GM10266 (cell line): ENCODE measurements around the gene PARVB.

Experiments
- DNase-seq: peaks from one replicate; pipeline ENCODE4 v3.0.0; 2012; ENCODE audit errors: extremely low spot score
- TF ChIP-seq, protein P1 (sequence below): IDR thresholded peaks from 2 replicates; pipeline ENCODE4 v1.5.1; 2012; ENCODE audit warnings: mild to moderate bottlenecking, low read depth; ENCODE audit not compliant: control insufficient read depth, insufficient read depth; ENCODE audit errors: missing control alignments

The PARVB gene

DNA sequence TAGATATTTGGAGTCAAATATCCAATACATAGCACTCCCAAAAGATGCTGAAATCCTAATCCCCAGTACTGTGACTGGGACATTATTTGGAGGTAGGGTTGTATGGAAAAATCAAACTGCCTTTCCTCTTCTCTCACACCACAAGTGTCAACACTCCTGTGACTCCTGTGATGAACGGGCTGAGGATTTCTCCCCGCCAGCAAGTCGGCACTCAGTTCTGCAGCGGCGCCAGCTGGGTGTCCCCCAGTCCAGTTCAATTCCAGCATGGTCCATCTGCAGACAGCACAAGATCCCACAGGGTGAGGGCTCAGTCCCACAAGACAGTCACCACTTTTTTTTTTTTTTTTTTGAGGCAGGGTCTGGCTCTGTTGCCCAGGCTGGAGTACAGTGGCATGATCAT is 4.3 kb upstream of the PARVB start:
- no peak for DNase-seq
- TF ChIP-seq, protein P1, sequence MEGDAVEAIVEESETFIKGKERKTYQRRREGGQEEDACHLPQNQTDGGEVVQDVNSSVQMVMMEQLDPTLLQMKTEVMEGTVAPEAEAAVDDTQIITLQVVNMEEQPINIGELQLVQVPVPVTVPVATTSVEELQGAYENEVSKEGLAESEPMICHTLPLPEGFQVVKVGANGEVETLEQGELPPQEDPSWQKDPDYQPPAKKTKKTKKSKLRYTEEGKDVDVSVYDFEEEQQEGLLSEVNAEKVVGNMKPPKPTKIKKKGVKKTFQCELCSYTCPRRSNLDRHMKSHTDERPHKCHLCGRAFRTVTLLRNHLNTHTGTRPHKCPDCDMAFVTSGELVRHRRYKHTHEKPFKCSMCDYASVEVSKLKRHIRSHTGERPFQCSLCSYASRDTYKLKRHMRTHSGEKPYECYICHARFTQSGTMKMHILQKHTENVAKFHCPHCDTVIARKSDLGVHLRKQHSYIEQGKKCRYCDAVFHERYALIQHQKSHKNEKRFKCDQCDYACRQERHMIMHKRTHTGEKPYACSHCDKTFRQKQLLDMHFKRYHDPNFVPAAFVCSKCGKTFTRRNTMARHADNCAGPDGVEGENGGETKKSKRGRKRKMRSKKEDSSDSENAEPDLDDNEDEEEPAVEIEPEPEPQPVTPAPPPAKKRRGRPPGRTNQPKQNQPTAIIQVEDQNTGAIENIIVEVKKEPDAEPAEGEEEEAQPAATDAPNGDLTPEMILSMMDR, result no peak

DNA sequence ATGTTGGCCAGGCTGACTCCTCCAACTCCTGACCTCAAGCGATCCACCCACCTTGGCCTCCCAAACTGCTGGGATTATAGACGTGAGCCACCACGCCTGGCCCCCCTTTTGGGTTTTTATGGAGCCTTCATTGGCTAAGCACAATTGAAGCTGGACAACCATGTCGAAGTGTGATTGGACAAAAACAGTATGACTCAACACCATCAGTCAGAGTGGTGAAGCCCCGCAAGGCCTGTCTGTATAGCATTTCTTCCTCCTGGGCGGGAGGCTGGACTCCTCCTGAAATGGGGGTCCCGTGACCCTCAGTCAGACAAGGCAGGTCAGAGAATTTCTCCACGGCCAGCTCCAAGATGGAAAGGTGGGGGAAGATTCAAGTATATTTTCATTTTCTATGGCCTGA is 3.1 kb upstream of the PARVB start:
- TF ChIP-seq, protein P1, result no peak
- no peak for DNase-seq

DNA sequence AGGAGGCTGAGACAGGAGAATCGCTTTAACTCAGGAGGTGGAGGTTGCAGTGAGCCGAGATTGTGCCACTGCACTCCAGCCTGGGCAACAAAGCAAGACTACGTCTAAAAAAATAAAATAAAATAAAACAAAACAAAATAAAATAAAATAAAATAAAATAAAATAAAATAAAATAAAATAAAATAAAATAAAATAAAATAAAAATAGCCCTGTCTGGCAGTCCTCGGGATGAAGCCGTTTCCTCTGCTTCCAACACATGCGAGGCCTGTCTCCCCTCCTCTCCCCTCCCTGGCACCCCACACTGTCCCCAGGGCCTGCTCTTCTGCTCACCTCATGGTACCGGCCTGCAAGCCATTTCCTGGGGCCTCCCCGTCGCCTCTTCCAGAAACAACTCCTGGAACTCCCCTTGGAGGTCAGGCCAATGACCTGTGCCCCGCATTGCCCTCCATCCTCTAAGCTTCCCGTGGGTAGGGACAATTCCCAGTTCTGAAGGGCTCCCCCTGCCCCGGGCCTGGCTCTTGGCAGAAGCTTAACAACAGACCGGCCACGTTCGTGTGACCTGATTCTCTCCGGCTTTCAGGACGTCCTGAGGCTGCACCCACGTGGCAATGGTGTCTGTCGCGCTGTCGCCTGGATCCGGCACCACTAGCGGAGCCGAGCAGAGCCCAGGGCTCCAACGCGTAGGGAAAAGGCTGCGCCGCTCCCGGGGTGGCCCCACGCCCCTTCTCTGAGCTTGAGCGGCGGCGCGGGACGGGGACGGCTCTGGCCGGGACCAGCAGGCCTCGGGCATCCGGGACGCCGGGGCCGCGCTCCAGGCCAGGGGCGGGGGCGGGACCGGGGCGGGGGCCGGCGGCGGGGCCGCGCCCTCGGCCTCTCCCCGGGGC is 456 bp upstream of the PARVB start:
- peak; percentile 83 for DNase-seq
- TF ChIP-seq, protein P1, result no peak

DNA sequence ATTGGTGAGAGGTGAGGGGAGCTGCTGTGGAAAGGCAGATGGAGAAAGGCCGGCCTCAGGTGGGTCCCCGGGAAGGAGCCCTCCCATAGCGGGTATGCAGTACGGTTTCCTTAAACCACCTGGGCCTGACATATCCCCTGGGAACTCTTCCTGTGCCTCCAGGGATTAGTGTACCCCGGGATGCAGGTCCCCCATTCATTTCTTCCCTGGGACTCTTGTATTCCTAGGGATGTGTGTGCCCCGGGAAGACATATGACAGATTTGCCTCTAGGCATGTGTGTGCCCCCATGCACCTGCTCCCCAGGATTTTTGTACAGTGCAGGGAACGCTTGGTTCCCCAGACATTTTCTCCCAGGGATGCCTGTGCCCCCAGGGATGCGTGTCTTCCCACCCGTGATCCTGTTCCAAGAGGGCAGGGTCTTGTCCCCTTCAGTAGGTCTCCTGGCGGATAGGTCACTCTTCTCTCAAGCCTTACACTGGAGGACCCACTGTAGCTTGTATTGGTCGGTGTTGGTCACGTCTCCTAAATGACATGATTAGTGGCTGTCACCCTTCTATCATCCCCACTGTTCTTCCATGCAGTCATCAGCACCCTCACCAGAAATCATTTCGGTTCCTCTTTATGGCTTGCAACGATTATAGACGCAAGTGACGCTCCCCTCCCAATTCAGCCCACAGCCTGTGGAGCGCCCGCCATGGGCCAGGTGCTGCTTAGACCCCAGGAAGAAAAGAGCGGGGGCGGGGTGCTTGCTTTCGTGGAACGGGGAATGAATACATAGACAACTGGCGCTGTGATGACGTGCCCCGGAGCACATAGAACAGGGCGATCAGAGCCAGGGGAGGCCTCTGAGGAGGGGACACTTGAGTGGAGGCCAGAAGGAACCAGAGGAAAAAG is 1.3 kb downstream of the PARVB start:
- TF ChIP-seq, protein P1, result no peak
- peak; percentile 94 for DNase-seq

DNA sequence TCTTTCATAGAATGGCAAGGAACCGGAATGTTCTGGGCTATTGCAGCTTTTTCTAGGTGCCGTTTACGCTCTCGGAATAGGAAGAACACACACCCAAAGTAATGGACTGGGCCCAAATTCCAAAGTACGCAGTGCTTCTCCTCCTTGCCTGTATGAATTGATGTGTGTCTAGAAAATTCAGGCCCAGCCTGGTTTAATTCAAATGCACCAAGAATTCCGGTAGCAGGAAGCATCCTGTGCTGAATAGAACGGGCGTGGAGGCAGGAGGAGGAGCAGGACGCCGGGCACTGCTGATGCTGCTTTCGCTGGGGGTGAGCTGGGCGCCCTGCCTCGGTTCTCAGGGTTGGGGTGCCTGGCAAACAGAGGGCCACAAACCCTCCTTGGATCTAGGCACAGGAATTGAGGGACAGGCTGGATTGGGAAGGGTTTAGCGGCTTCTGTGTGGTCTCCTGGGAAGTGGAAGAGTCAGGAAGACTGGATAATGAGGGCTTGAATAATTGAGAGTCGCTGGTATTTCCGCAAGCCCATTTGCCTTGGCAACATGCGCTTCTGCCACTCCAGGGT is 2.0 kb downstream of the PARVB start:
- DNase-seq, result no peak

DNA sequence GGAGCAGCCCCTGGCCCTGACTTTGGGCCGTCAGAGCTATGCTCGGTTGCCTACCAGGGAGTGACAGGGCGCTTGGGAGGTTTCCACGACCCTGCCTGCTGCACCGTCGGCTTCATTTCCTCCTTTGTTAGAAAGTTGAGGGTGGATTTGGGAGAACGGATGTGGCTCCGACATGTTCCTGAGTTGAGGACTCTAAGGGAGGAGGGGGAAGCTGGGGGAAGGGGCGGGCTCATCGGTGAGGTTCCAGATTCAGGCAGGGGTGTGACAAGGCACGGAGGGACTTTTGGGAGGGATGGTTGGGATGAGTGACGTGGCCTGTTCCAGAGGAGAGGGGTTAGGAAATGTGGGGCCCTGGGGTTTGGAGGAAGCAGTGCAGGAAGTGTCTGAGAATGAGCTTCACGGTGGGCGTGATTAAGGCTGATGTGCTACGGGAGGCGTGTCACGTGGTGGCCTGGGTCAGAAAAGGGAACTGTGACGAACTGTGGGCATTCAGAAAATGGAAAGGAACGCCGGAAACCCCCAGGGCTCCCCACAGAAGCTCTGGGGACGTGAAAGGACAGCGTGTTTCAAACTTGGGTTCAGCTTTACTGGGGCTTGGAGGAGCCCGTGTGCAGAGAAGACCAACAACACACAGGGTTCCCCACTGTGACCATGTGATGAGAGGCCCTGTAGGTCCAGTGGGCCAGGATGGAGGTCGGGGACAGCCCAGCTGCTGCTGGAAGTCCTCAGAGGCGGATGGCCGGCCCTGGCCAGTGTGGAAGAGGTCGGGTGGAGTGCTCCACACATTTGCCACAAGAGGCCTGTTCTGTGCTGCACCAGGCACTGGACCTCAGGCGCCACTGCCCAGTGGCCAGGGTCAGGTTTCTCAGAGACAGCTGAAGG is 2.8 kb downstream of the PARVB start:
- peak; percentile 92 for DNase-seq
- TF ChIP-seq, protein P1, result no peak

More for the DNA sequence above, 2.0 kb downstream of the PARVB start:
- TF ChIP-seq, protein P1, result no peak
